HFFc6 (cell line): ENCODE measurements around the gene PSMB4. TPM values are rescaled to one million over a fixed set of nuclear protein-coding genes. Genes with fewer than 3 reads are reported as not detected.

Source experiments
- DNase-seq: peaks from one replicate; pipeline ENCODE4 v3.0.0-alpha.2; 2018
- H3K27ac Mint-ChIP-seq: 2 replicates; pipeline ENCODE4 v1.8.0; 2020; ENCODE audit warnings: mild to moderate bottlenecking, mixed read lengths
- H3K27me3 Mint-ChIP-seq: 2 replicates; pipeline ENCODE4 v1.8.0; 2021; ENCODE audit warnings: mild to moderate bottlenecking, moderate library complexity, mixed read lengths; ENCODE audit not compliant: insufficient read depth
- H3K36me3 Mint-ChIP-seq: 2 replicates; pipeline ENCODE4 v1.8.0; 2021; ENCODE audit warnings: low read depth, mixed read lengths
- H3K4me1 Mint-ChIP-seq: 2 replicates; pipeline ENCODE4 v1.8.0; 2020; ENCODE audit warnings: low read depth, mixed read lengths
- H3K4me3 Mint-ChIP-seq: 2 replicates; pipeline ENCODE4 v1.8.0; 2020; ENCODE audit warnings: mild to moderate bottlenecking, moderate library complexity, mixed read lengths
- H3K9me3 Mint-ChIP-seq: 2 replicates; pipeline ENCODE4 v1.8.0; 2020; ENCODE audit warnings: mild to moderate bottlenecking, mixed read lengths
- CTCF ChIP-seq: fragments of 200-600 bp; sonication (generic); IDR thresholded peaks from 2 replicates; pipeline ENCODE4 v1.5.0; 2021; ENCODE audit warnings: antibody characterized with exemption, mild to moderate bottlenecking
- total RNA-seq, 6 experiments: library from RNA; stranded (reverse); fragmentation: NEBNext Ultra II Directional; extraction: Animal tissue kit (Norgen Biotek cat#: 25700); gene quantifications; 2 replicates in 1 of 6; 3 replicates in 5 of 6; pipeline ENCODE4 v1.2.3, GENCODE V29; 2021

Gene PSMB4
- total RNA-seq, 6 experiments from 2014 or later, result 342 to 409 (median 371) TPM

DNA sequence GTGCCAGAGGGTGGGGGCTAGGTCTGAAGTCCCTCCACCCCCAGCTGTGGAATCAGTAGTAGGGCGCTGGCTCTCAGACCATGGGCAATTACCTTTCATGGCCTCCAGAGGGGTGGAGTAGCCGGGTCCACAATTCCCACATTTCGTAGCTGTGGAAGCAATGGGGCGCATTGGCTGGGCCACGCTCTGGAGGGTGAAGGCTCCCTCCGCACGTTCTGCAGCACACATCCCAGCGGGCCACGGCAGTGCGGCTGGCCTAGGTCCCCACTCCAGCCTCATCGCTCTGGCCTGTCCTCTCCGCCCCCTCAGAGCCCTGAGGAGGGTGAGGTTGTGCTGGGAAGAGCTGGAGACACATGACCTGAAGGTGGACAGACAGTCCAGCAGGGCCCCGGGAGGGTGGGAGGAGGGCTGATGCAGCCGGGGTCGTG is 29.7 kb upstream of the PSMB4 start:
- H3K27ac Mint-ChIP-seq, result no peak overlapping the region
- peaks cover 29% of the 10 kb centered on the region for H3K4me1 Mint-ChIP-seq
- DNase-seq, result no peak
- no peaks in the 10 kb centered on the region for H3K36me3 Mint-ChIP-seq
- no peaks in the 10 kb centered on the region for H3K9me3 Mint-ChIP-seq
- H3K27me3 Mint-ChIP-seq, result peaks cover 10% of the 10 kb centered on the region
- TF ChIP-seq CTCF, result 0 out of 2 replicates have a peak, but pooled peaks have one; percentile 10
- no peak overlapping the region for H3K4me3 Mint-ChIP-seq

GRCh38 chr1:151370211-151370911 is 29.0 kb upstream of the PSMB4 start:
- Mint-ChIP-seq H3K9me3 (no peaks in the 10 kb centered on the region), H3K4me1 (peaks cover 29% of the 10 kb centered on the region), H3K36me3 (no peaks in the 10 kb centered on the region), H3K4me3 (no peak overlapping the region), H3K27ac (no peak overlapping the region), H3K27me3 (peaks cover 12% of the 10 kb centered on the region)
- no peak for TF ChIP-seq CTCF
- DNase-seq, result no peak

DNA sequence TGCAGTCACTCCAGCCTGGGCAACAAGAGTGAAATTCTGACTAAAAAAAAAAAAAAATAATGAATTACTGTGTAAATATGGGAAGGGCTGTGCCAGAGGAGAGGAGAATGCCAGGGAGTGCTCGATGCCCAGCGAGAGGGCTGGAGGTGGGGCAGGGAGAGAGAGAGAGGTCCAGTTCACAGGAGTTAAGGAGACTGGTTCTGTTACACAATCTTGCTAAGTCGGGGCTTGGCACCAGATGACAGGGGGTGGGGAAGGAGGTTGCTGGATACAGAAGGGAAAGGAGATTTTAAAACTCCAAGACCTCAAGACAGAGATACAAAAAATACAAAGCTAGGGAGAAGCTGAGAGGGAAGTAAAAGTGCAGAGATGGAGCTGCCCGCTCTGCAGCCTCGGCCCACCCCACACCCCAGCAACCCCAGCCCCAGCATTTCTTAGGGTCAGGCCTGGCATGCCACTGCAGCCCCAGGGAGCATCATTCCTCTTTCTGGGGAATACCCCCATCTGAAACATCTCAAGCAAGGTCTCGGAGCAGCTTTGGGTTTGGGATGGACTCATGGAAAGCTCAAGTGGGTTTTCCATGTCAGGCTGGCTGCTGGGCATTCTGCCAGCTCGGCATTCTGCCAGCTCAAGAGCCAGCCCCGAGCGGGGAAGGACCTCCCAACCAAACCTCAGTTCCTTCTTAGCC is 27.9 kb upstream of the PSMB4 start:
- Mint-ChIP-seq H3K27me3 (peaks cover 21% of the 10 kb centered on the region), H3K9me3 (no peaks in the 10 kb centered on the region), H3K4me3 (peak overlapping the region; percentile 84), H3K36me3 (no peaks in the 10 kb centered on the region), H3K4me1 (peaks cover 29% of the 10 kb centered on the region), H3K27ac (no peak overlapping the region)
- DNase-seq, result peak; percentile 5
- no peak for TF ChIP-seq CTCF

DNA sequence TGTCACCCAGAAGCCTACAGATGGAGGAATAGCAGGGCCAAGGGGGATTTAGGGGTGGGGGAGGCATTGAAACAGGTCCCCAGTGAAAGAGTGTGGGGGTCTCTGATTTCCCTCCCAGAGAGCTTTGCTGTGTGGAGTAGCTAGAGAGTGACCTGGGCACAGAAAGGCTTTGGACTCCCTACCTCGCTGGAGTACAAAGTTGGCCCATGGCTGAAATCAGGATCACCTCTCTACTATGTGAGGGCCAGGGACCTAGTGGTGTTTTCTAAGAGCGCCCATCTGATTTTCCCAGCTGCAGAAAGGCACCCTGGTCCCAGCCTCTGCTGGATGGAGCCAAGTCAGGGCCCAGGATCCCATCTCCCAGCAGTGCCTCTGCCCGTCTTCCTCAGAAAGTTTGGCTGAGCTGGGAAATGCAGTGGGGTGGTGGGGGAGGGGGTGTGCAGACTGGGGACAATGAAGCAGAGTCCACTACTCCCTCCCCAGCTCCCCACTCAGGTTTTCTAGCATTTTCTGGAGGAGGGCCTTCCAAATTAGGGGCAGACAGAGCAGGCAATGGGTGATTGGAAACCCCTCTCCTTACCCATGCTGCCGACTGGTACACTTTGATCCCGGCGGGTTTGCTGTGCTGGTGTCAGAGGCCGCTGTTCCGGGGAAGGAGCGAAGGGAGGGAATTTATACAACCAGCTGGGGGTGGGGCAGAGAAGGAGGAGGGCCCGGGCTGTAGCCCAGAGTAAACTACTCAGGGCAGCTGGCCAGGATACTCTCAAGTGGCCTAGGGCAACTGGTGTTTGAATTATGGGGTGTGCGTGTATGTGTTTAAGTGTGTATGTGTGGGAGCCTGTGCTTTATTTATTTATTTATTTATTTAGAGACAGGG is 27.1 kb upstream of the PSMB4 start, which contains the start of gene SELENBP1:
SELENBP1 (minus strand) TSS at position 648 of the 877 bp plus-strand sequence; CDS start at position 584, 64 bp downstream.
- peak; percentile 55 for DNase-seq
- Mint-ChIP-seq H3K27me3 (peaks cover 23% of the 10 kb centered on the region), H3K27ac (peak within 1 kb of the TSS; percentile 43; the same call in 1 of the 2 replicates), H3K4me3 (peak within 1 kb of the TSS; percentile 84), H3K4me1 (peaks cover 29% of the 10 kb centered on the region), H3K9me3 (no peaks in the 10 kb centered on the region), H3K36me3 (no peaks in the 10 kb centered on the region)
- TF ChIP-seq CTCF, result no peak

DNA sequence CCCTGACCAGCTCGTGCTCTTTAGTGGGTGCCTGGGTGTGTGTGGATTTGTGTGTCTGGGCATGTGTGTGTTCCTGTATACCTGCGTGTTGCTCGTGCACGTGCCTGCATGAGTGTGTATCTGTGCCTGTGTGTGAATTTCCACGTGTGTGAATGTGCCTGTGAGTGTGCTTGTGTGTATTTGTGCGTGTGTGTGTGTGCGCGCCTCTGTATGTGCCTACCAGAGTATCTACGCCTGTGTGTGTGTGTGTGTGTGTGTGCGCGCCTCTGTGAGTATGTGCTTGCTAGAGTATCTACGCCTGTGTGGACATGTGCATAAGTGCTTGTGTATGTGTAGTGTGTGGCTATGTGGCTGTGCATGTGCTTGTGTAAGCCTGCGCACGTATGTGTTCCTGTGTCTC is 26.2 kb upstream of the PSMB4 start:
- no peak for DNase-seq
- Mint-ChIP-seq H3K36me3 (no peaks in the 10 kb centered on the region), H3K4me1 (peaks cover 27% of the 10 kb centered on the region), H3K27ac (no peak overlapping the region), H3K9me3 (no peaks in the 10 kb centered on the region), H3K4me3 (no peak overlapping the region; the same call in 1 of the 2 replicates), H3K27me3 (peaks cover 32% of the 10 kb centered on the region)
- no peak for TF ChIP-seq CTCF
